OCI-LY7 (cell line): ENCODE results near the gene SMYD3.

ENCODE experiments used
- EZH2phosphoT487 ChIP-seq: fragments of 200-600 bp; sonication (generic); IDR thresholded peaks from 2 replicates; pipeline ENCODE4 v1.6.1; 2018; ENCODE audit warnings: low read depth, borderline replicate concordance, mild to moderate bottlenecking, mixed run types, antibody characterized with exemption, low read length, moderate library complexity, mixed read lengths
- TF ChIP-seq, protein P1 (sequence below): fragments of 200-600 bp; sonication (generic); conservative IDR thresholded peaks from 2 replicates; pipeline ENCODE4 v1.5.1; 2014; ENCODE audit warnings: mild to moderate bottlenecking, antibody characterized with exemption, low read length, moderate library complexity, mixed read lengths

DNA sequence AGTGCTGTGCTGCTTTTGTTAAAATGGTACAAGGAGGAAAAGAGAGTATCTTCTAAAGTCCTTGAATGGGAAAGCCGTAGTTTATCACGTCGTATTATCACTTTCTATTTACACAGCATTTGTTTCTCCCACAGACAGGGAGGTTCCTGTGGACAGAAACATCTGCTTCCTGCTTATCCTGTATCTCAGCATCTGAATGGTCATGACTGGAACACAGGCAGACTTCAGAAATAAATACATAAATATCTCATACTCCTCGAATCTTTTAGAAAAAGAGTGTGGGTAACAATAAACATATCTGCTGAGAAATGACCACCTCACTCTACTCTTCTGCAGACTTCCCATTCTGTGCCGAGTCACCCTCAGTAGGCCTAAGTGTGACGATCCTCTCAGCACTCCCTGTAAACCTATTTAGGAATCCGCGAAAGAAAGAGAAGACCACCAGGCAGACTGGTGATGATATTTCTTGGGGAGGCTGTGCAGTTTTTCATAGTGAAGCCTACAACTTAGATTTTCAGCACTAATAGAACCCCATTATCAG is 393.5 kb downstream of the SMYD3 start:
- TF ChIP-seq, protein P1, sequence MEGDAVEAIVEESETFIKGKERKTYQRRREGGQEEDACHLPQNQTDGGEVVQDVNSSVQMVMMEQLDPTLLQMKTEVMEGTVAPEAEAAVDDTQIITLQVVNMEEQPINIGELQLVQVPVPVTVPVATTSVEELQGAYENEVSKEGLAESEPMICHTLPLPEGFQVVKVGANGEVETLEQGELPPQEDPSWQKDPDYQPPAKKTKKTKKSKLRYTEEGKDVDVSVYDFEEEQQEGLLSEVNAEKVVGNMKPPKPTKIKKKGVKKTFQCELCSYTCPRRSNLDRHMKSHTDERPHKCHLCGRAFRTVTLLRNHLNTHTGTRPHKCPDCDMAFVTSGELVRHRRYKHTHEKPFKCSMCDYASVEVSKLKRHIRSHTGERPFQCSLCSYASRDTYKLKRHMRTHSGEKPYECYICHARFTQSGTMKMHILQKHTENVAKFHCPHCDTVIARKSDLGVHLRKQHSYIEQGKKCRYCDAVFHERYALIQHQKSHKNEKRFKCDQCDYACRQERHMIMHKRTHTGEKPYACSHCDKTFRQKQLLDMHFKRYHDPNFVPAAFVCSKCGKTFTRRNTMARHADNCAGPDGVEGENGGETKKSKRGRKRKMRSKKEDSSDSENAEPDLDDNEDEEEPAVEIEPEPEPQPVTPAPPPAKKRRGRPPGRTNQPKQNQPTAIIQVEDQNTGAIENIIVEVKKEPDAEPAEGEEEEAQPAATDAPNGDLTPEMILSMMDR: no peak
- no peak for TF ChIP-seq EZH2phosphoT487
